ENCODE results near the gene STK32C. TPM values are rescaled to one million over a fixed set of nuclear protein-coding genes. Genes with fewer than 3 reads are reported as not detected.
"Not testable (repeated sequence)": the region's sequence is repeated elsewhere in the genome, so short reads cannot be mapped to it uniquely, and the experiment has no call there.

The STK32C gene
- total and polyA plus RNA-seq, 10 donors, result 9.6 to 27.8 (median 15.7) TPM

DNA sequence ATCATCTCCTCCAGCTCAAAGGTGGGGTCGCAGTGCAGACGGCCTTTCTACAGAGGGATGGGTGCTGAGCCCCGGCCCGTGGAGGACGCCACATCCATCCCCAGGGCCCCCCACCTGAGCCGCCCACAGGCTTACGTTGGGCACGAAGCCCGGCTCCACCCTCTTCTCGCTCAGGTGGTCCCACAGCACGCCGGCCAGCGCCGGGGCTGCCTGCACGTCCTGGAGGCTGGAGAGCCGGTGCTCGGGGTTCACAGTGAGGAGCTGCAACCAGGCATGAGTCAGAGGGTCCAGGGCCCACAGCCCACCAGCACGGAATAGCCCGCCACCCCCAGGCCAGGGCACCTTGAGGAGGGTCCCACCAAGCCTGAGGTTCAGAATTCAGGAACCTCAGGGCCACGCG lies 85.0 kb downstream of the STK32C start:
- Histone ChIP-seq H3K9me3 (peaks cover 0 to 12% (median 6%) of the 10 kb centered on the region in 8 donors), H3K4me3 (no peak overlapping the region), H3K27me3 (replicated peaks in 1 of 7) (no peaks in the 10 kb centered on the region), H3K4me1 (peaks cover 2 to 26% (median 13%) of the 10 kb centered on the region in 6 donors), H3K36me3 (peaks cover 0 to 17% (median 0%) of the 10 kb centered on the region in 6 donors), H3K27ac (no peak overlapping the region)
- intact Hi-C loops (cut with DNase I; ENCODE audit: low total_unique reads), result loop anchor here (5.0 kb wide), 2 partner anchors 130 to 230 kb away; no protein-coding TSS in a partner anchor
- 73 to 84% (median 82%) methylated on average over 11 to 21 of the region's 21 CpGs for WGBS, 5 donors
- TF ChIP-seq POLR2AphosphoS5 (IDR thresholded peaks at IDR 0.05) (no peak), POLR2A (IDR thresholded peaks at IDR 0.05) (no peak)
- TF ChIP-seq, protein P1, sequence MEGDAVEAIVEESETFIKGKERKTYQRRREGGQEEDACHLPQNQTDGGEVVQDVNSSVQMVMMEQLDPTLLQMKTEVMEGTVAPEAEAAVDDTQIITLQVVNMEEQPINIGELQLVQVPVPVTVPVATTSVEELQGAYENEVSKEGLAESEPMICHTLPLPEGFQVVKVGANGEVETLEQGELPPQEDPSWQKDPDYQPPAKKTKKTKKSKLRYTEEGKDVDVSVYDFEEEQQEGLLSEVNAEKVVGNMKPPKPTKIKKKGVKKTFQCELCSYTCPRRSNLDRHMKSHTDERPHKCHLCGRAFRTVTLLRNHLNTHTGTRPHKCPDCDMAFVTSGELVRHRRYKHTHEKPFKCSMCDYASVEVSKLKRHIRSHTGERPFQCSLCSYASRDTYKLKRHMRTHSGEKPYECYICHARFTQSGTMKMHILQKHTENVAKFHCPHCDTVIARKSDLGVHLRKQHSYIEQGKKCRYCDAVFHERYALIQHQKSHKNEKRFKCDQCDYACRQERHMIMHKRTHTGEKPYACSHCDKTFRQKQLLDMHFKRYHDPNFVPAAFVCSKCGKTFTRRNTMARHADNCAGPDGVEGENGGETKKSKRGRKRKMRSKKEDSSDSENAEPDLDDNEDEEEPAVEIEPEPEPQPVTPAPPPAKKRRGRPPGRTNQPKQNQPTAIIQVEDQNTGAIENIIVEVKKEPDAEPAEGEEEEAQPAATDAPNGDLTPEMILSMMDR (IDR thresholded peaks at IDR 0.05 in 8 of 11, conservative IDR thresholded peaks at IDR 0.05 in 3 of 11), result no peak
- DNase-seq, result no peak

DNA sequence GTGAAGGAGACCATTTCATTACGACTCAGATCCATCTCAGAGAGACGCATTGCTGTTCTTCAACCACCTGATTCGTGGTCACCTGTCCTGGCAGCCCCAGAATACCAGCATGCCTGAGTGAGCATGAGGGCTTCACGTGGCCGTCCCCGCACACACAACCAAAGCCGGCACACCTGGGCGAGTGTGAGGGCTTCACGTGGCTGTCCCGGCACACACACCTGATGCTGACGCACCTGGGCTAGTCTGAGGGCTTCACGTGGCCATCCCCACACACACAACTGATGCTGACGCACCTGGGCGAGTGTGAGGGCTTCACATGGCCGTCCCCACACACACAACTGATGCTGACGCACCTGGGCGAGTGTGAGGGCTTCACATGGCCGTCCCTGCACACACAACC lies 86.8 kb downstream of the STK32C start:
- not testable (repeated sequence) for DNase-seq; H3K27ac ChIP-seq; H3K27me3 ChIP-seq (replicated peaks in 1 of 7); H3K4me3 ChIP-seq
- Histone ChIP-seq H3K9me3 (peaks cover 0 to 29% (median 23%) of the 10 kb centered on the region in 8 donors), H3K36me3 (peaks cover 0 to 15% (median 0%) of the 10 kb centered on the region in 6 donors), H3K4me1 (peaks cover 2 to 21% (median 11%) of the 10 kb centered on the region in 6 donors)
- intact Hi-C loops (cut with DNase I; ENCODE audit: low total_unique reads), result loop anchor here (5.0 kb wide), 2 partner anchors 131 to 231 kb away; no protein-coding TSS in a partner anchor
- WGBS, 5 donors, result 90 to 93% (median 91%) methylated on average over 13 to 18 of the region's 18 CpGs; no CpG with 5 or more reads in 1 of the 5 donors

DNA sequence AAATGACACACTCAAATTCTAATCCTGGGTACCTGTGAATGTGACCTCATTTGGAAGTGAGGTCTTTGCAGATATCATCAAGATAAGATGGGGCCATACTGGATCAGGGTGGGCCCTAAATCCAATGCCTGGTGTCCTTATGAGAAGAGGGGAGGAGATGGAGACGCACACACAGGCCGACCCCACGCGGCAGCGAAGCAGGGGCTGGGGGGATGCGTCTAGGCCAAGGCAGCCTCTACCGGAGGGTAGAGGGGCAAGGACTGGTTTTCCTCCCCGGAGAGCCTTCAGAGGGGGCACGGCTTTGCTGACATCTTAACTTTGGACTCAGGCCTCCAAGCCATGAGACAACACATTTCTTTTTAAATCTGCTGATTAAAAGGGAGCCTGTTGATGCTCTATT lies 87.7 kb downstream of the STK32C start:
- intact Hi-C loops (cut with DNase I; ENCODE audit: low total_unique reads), result loop anchor here (5.0 kb wide), 2 partner anchors 132 to 232 kb away; no protein-coding TSS in a partner anchor
- Histone ChIP-seq H3K4me1 (peaks cover 2 to 19% (median 9%) of the 10 kb centered on the region in 6 donors), H3K9me3 (peaks cover 0 to 38% (median 32%) of the 10 kb centered on the region in 8 donors), H3K4me3 (no peak overlapping the region), H3K27ac (no peak overlapping the region), H3K36me3 (peaks cover 0 to 11% (median 0%) of the 10 kb centered on the region in 6 donors), H3K27me3 (replicated peaks in 1 of 7) (no peaks in the 10 kb centered on the region)
- TF ChIP-seq, protein P1 (IDR thresholded peaks at IDR 0.05 in 8 of 11, conservative IDR thresholded peaks at IDR 0.05 in 3 of 11), result no peak
- TF ChIP-seq POLR2AphosphoS5 (IDR thresholded peaks at IDR 0.05) (no peak), POLR2A (IDR thresholded peaks at IDR 0.05) (no peak)
- WGBS, 5 donors, result 93 to 98% (median 94%) methylated on average over 9 of the region's 9 CpGs
- DNase-seq, result no peak

- no peak overlapping the region for H3K4me3 ChIP-seq
- DNase-seq, result no peak
- TF ChIP-seq POLR2A (IDR thresholded peaks at IDR 0.05) (no peak), POLR2AphosphoS5 (IDR thresholded peaks at IDR 0.05) (no peak)
- TF ChIP-seq, protein P1 (IDR thresholded peaks at IDR 0.05 in 8 of 11, conservative IDR thresholded peaks at IDR 0.05 in 3 of 11), result no peak
- 72 to 95% (median 83%) methylated on average over 4 to 7 of the region's 7 CpGs for WGBS, 5 donors
- peaks cover 2 to 16% (median 9%) of the 10 kb centered on the region in 6 donors for H3K4me1 ChIP-seq
- intact Hi-C loops (cut with DNase I; ENCODE audit: low total_unique reads), result no loop called here
- no peaks in the 10 kb centered on the region for H3K27me3 ChIP-seq (replicated peaks in 1 of 7)
- no peak overlapping the region for H3K27ac ChIP-seq
- peaks cover 0 to 44% (median 38%) of the 10 kb centered on the region in 8 donors for H3K9me3 ChIP-seq
- peaks cover 0 to 8% (median 0%) of the 10 kb centered on the region in 6 donors for H3K36me3 ChIP-seq
Measured at GRCh38 chr10:132219486-132219885, 88.3 kb downstream of the STK32C start.

GRCh38 chr10:132216441-132216840 lies 91.3 kb downstream of the STK32C start:
- H3K27ac ChIP-seq; H3K4me3 ChIP-seq; intact Hi-C loops (cut with DNase I; ENCODE audit: low total_unique reads); DNase-seq; H3K4me1 ChIP-seq; H3K27me3 ChIP-seq (replicated peaks in 1 of 7): not testable (repeated sequence)
- 73 to 90% (median 83%) methylated on average over 2 to 3 of the region's 3 CpGs for WGBS, 5 donors
- Histone ChIP-seq H3K36me3 (peaks cover 0 to 15% (median 2%) of the 10 kb centered on the region in 6 donors), H3K9me3 (peaks cover 0 to 64% (median 57%) of the 10 kb centered on the region in 8 donors)

All from spleen (tissue), 11 donors.